ENCODE data around the gene DEFB131B. TPM values are rescaled to one million over a fixed set of nuclear protein-coding genes. Genes with fewer than 3 reads are reported as not detected.
A peak's percentile ranks its signal among the peaks of the same experiment; 100 is the strongest.

The DEFB131B gene
- polyA plus RNA-seq, 1 experiment = not detected

DNA sequence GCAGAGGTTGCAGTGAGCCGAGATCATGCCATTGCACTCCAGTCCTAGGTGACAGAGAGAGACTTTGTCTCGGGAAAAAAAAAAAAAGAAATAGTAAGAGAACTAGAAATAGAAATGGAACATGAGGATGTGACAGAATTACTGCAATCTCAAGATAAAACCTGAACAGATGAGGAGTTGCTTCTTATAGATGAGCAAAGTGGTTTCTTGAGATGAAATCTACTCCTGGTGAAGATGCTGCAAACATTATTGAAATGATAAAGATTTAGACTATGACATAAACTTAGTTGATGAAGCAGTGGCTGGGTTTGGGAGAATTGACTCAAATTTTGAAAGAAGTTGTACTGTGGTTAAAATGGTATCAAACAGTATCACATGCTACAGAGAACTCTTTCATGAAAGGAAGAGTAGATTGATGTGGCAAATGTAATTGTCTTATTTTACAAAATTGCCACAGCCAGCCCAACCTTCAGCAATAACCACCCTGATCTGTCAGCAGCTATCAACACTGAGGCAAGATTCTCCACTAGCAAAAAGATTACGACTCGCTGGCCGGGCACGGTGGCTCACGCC lies 36.5 kb downstream of the DEFB131B start:
- Histone ChIP-seq H3K27ac (ENCODE audit: low read depth, low read length) (no peak overlapping the region), H3K27me3 (ENCODE audit: control insufficient read depth, insufficient read depth, low read length) (no peaks in the 10 kb centered on the region), H3K9me3 (ENCODE audit: control insufficient read depth, insufficient read depth, low read length) (no peaks in the 10 kb centered on the region), H3K4me3 (ENCODE audit: low read depth, low read length) (no peak overlapping the region)
- TF ChIP-seq CTCF (IDR thresholded peaks at IDR 0.05; ENCODE audit: low read depth, low read length) = no peak
- CTCF ChIA-PET = no interaction called here
- POLR2A ChIA-PET = no interaction called here
- DNase-seq (ENCODE audit: low read depth, low spot score) = no peak

GRCh38 chr11:71917646-71918140 lies 39.4 kb downstream of the DEFB131B start:
- Histone ChIP-seq H3K4me3 (ENCODE audit: low read depth, low read length) (no peak overlapping the region), H3K27me3 (ENCODE audit: control insufficient read depth, insufficient read depth, low read length) (no peaks in the 10 kb centered on the region), H3K27ac (ENCODE audit: low read depth, low read length) (no peak overlapping the region), H3K9me3 (ENCODE audit: control insufficient read depth, insufficient read depth, low read length) (no peaks in the 10 kb centered on the region)
- TF ChIP-seq CTCF (IDR thresholded peaks at IDR 0.05; ENCODE audit: low read depth, low read length) = no peak
- DNase-seq (ENCODE audit: low read depth, low spot score) = no peak
- ChIA-PET CTCF (no interaction called here), POLR2A (no interaction called here)

DNA sequence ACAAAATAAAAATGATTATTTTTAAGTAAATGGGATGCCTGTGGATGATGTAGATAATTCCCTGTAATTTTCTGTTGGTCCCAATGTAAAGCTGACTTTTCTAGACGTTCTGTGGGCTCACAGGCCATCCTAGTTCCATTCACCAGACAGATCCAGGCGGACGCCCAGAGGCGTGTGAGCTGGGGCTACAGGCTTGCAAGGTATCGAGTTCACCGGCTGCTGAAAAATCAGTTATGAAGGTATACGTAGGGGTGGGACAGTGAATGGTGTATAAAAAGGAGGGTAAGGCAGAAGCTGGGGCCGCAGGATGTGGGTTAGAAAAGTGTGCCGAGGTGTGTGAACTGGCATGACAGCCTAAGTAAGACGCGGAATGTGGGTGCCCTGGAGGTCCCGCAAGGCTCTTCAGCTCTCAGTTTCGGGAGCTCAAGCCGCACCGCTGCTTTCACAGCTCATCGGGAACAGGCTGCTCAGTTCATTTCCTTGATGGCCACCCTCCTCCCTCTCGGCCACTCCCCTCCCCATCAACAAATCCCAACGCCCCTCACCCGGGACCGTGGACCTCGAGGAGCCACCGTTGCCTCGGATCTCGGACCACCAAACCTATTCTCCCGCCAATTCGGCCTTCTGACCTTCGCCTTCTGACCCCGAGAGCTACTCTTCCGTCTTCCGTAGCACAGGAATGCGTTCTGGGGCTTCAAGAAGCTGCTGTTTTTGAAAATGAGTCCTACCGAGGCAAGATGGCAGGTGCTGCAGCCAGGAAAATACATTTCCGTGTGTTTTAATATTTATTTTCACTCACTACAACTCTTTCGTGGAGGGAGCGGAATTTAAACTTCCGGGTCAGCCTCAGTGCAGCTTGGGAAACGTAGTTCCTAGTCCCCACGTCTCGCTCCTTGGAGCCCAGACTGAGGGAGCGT lies 49.8 kb downstream of the DEFB131B start, which contains the start of gene XNDC1N:
Gene XNDC1N, minus strand, starts transcription at position 775 of the 917 bp plus-strand sequence. CDS start 5,241 bp downstream, outside the sequence.
- DNase-seq (ENCODE audit: low read depth, low spot score) = peak; percentile 56
- peak within 1 kb of the TSS; percentile 95 for H3K4me3 ChIP-seq (ENCODE audit: low read depth, low read length)
- no peak for TF ChIP-seq CTCF (IDR thresholded peaks at IDR 0.05; ENCODE audit: low read depth, low read length)
- ChIA-PET CTCF (interaction anchor here (0.9 kb wide), 1 partner anchor 136 kb away, joined by 3 read pairs; no protein-coding TSS in a partner anchor), POLR2A (interaction anchor here (0.6 to 0.7 kb wide), 2 partner anchors 112 to 217 kb away, joined by 3 to 4 read pairs; no protein-coding TSS in a partner anchor)
- H3K27ac ChIP-seq (ENCODE audit: low read depth, low read length) = peak within 1 kb of the TSS; percentile 95
- no peaks in the 10 kb centered on the region for H3K27me3 ChIP-seq (ENCODE audit: control insufficient read depth, insufficient read depth, low read length)
- no peaks in the 10 kb centered on the region; the same call in 1 of the 2 replicates for H3K9me3 ChIP-seq (ENCODE audit: control insufficient read depth, insufficient read depth, low read length)

DNA sequence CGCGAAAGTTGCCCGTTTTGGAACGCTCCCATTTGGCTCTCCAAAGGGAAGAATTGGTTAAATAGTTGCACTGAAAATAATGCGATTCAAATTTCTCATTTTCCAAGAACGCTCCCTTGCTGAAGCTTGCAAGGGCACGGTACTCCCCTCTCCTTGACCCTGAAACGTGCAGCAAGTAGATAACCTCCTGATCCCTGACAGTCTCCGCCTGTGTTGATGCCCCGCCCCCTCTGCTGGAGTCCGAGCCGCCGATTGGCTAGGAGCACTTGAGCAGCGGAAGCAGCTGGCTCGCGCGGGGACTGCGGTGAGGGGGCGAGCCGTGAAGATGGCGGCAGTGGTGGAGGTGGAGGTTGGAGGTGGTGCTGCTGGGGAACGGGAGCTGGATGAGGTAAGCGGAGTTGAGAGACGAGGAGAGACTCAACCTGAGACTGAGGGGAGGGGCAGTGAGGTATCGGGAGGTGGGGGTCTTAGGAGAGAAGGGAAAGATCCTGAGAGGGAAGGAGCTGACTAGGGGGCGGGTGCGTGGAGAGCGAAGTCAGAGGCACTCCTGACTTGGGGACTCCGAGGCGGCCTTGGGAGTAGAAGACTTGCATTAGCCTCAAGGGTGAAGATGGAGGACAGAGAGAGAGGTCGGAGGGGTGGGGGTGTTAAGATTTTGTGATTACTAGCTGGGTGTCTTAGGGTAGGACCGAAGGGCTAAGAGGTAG lies 50.6 kb downstream of the DEFB131B start, which contains the start of gene RNF121:
Gene RNF121, plus strand, starts transcription at position 310 of the 707 bp plus-strand sequence. Its CDS starts 16 bp downstream, at position 326.
- H3K27ac ChIP-seq (ENCODE audit: low read depth, low read length) = peak within 1 kb of the TSS; percentile 95
- POLR2A ChIA-PET = interaction anchor here (1.0 kb wide), 1 partner anchor 15 kb away, joined by 4 read pairs; no protein-coding TSS in a partner anchor
- TF ChIP-seq CTCF (IDR thresholded peaks at IDR 0.05; ENCODE audit: low read depth, low read length) = no peak
- no peaks in the 10 kb centered on the region for H3K27me3 ChIP-seq (ENCODE audit: control insufficient read depth, insufficient read depth, low read length)
- peak within 1 kb of the TSS; percentile 95 for H3K4me3 ChIP-seq (ENCODE audit: low read depth, low read length)
- CTCF ChIA-PET = interaction anchor here (0.9 to 1.0 kb wide), 2 partner anchors 128 to 137 kb away, joined by 3 to 4 read pairs; no protein-coding TSS in a partner anchor
- H3K9me3 ChIP-seq (ENCODE audit: control insufficient read depth, insufficient read depth, low read length) = no peaks in the 10 kb centered on the region; the same call in 1 of the 2 replicates
- DNase-seq (ENCODE audit: low read depth, low spot score) = peak; percentile 81
